ENCODE results near the gene COTL1. TPM values are rescaled to one million over a fixed set of nuclear protein-coding genes. Genes with fewer than 3 reads are reported as not detected.
A peak's percentile ranks its signal among the peaks of the same experiment; 100 is the strongest.

COTL1 gene
- total and polyA plus RNA-seq, 9 of the 15 experiments (the other 6 are each of a cell fraction or from before 2014, with no cell fraction given), result 27.7 to 185 (median 72.5) TPM

GRCh38 chr16:84648595-84649510 lies 31.0 kb upstream of the COTL1 start (continued):
- TF ChIP-seq, protein P1, sequence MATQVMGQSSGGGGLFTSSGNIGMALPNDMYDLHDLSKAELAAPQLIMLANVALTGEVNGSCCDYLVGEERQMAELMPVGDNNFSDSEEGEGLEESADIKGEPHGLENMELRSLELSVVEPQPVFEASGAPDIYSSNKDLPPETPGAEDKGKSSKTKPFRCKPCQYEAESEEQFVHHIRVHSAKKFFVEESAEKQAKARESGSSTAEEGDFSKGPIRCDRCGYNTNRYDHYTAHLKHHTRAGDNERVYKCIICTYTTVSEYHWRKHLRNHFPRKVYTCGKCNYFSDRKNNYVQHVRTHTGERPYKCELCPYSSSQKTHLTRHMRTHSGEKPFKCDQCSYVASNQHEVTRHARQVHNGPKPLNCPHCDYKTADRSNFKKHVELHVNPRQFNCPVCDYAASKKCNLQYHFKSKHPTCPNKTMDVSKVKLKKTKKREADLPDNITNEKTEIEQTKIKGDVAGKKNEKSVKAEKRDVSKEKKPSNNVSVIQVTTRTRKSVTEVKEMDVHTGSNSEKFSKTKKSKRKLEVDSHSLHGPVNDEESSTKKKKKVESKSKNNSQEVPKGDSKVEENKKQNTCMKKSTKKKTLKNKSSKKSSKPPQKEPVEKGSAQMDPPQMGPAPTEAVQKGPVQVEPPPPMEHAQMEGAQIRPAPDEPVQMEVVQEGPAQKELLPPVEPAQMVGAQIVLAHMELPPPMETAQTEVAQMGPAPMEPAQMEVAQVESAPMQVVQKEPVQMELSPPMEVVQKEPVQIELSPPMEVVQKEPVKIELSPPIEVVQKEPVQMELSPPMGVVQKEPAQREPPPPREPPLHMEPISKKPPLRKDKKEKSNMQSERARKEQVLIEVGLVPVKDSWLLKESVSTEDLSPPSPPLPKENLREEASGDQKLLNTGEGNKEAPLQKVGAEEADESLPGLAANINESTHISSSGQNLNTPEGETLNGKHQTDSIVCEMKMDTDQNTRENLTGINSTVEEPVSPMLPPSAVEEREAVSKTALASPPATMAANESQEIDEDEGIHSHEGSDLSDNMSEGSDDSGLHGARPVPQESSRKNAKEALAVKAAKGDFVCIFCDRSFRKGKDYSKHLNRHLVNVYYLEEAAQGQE (IDR thresholded peaks at IDR 0.05; ENCODE audit: borderline replicate concordance), result peak; percentile 76
- TF ChIP-seq, protein P1 (CRISPR knock-in tag; IDR thresholded peaks at IDR 0.05; ENCODE audit: low read depth), result 0 out of 2 replicates have a peak, but pooled peaks have one; percentile 47
- TF ChIP-seq XRCC4 (IDR thresholded peaks at IDR 0.05; ENCODE audit: extremely low read depth, insufficient read depth, insufficient read length), result no peak
- 0 out of 2 replicates have a peak, but pooled peaks have one; percentile 13 for TF ChIP-seq ZBTB9 (CRISPR knock-in tag; IDR thresholded peaks at IDR 0.05)
- no peak for TF ChIP-seq MAFF (IDR thresholded peaks at IDR 0.05; ENCODE audit: low read length)
- no peak for TF ChIP-seq TCFL5 (CRISPR knock-in tag; conservative IDR thresholded peaks at IDR 0.05)
- peak; percentile 59 for TF ChIP-seq ZBTB40 (IDR thresholded peaks at IDR 0.05)
- no peak for TF ChIP-seq ZBTB40 (CRISPR knock-in tag; IDR thresholded peaks at IDR 0.05)

Measured in K562 (cell line).